Measurements from ENCODE around the gene RP2. TPM values are rescaled to one million over a fixed set of nuclear protein-coding genes. Genes with fewer than 3 reads are reported as not detected.

The RP2 gene
- total RNA-seq, 1 donor from 2014 or later = 6.6 TPM

GRCh38 chrX:46844913-46845312, 8.1 kb downstream of the RP2 start:
- H3K4me3 ChIP-seq = no peak overlapping the region
- no peak overlapping the region for H3K27ac ChIP-seq
- no peaks in the 10 kb centered on the region for H3K36me3 ChIP-seq
- intact Hi-C loops (cut with DNase I) = no loop called here
- H3K27me3 ChIP-seq = no peaks in the 10 kb centered on the region
- no peaks in the 10 kb centered on the region for H3K9me3 ChIP-seq
- TF ChIP-seq CTCF (IDR thresholded peaks at IDR 0.05) = no peak
- peaks cover 0 to 4% of the 10 kb centered on the region in 2 donors for H3K4me1 ChIP-seq
- DNase-seq (ENCODE audit: low spot score in 2 of 2) = no peak

GRCh38 chrX:46849933-46850332, 13.1 kb downstream of the RP2 start:
- H3K36me3 ChIP-seq = peaks cover 0 to 3% of the 10 kb centered on the region in 2 donors
- H3K4me3 ChIP-seq = no peak overlapping the region

GRCh38 chrX:46850771-46851170, 13.9 kb downstream of the RP2 start:
- no peaks in the 10 kb centered on the region for H3K27me3 ChIP-seq
- no peak for DNase-seq (ENCODE audit: low spot score in 2 of 2)
- H3K36me3 ChIP-seq = peaks cover 0 to 3% of the 10 kb centered on the region in 2 donors
- no peaks in the 10 kb centered on the region for H3K9me3 ChIP-seq
- intact Hi-C loops (cut with DNase I) = no loop called here
- no peak overlapping the region for H3K4me3 ChIP-seq
- H3K4me1 ChIP-seq = no peaks in the 10 kb centered on the region
- H3K27ac ChIP-seq = no peak overlapping the region
- TF ChIP-seq CTCF (IDR thresholded peaks at IDR 0.05) = no peak

More at GRCh38 chrX:46849933-46850332, 13.1 kb downstream of the RP2 start:
- no peak for DNase-seq (ENCODE audit: low spot score in 2 of 2)
- intact Hi-C loops (cut with DNase I) = no loop called here
- H3K27me3 ChIP-seq = no peaks in the 10 kb centered on the region
- no peaks in the 10 kb centered on the region for H3K4me1 ChIP-seq
- no peaks in the 10 kb centered on the region for H3K9me3 ChIP-seq
- no peak for TF ChIP-seq CTCF (IDR thresholded peaks at IDR 0.05)
- no peak overlapping the region for H3K27ac ChIP-seq

GRCh38 chrX:46856483-46856882, 19.6 kb downstream of the RP2 start:
- intact Hi-C loops (cut with DNase I) = no loop called here
- TF ChIP-seq CTCF (IDR thresholded peaks at IDR 0.05) = no peak
- Histone ChIP-seq H3K27me3 (no peaks in the 10 kb centered on the region), H3K9me3 (no peaks in the 10 kb centered on the region), H3K4me3 (no peak overlapping the region), H3K27ac (no peak overlapping the region), H3K36me3 (peaks cover 0 to 3% of the 10 kb centered on the region in 2 donors), H3K4me1 (no peaks in the 10 kb centered on the region)
- DNase-seq (ENCODE audit: low spot score in 2 of 2) = no peak

GRCh38 chrX:46860557-46860956, 23.7 kb downstream of the RP2 start:
- Histone ChIP-seq H3K4me1 (no peaks in the 10 kb centered on the region), H3K36me3 (no peaks in the 10 kb centered on the region), H3K27me3 (no peaks in the 10 kb centered on the region), H3K4me3 (no peak overlapping the region), H3K9me3 (no peaks in the 10 kb centered on the region), H3K27ac (no peak overlapping the region)
- DNase-seq (ENCODE audit: low spot score in 2 of 2) = no peak
- intact Hi-C loops (cut with DNase I) = no loop called here
- TF ChIP-seq CTCF (IDR thresholded peaks at IDR 0.05) = no peak

- Histone ChIP-seq H3K27me3 (no peaks in the 10 kb centered on the region), H3K4me3 (no peak overlapping the region), H3K36me3 (no peaks in the 10 kb centered on the region), H3K27ac (no peak overlapping the region), H3K9me3 (no peaks in the 10 kb centered on the region), H3K4me1 (no peaks in the 10 kb centered on the region)
- no peak for TF ChIP-seq CTCF (IDR thresholded peaks at IDR 0.05)
- intact Hi-C loops (cut with DNase I) = no loop called here
- DNase-seq (ENCODE audit: low spot score in 2 of 2) = no peak
Observed at GRCh38 chrX:46863072-46863471, 26.2 kb downstream of the RP2 start.
